Skeletal muscle satellite cell (primary cell): ENCODE results near the gene CCL23.

Experiments used
- H3K27me3 ChIP-seq: 2 replicates; pipeline ENCODE4 v1.7.0; 2013; ENCODE audit warnings: low read length; ENCODE audit not compliant: control insufficient read depth, insufficient read depth
- H3K36me3 ChIP-seq: 2 replicates; pipeline ENCODE4 v1.7.0; 2013; ENCODE audit warnings: mild to moderate bottlenecking, control low read depth, low read length; ENCODE audit not compliant: insufficient read depth
- H3K4me1 ChIP-seq: 2 replicates; pipeline ENCODE4 v1.7.0; 2013; ENCODE audit warnings: low read length; ENCODE audit not compliant: control insufficient read depth, insufficient read depth
- H3K4me2 ChIP-seq: 2 replicates; pipeline ENCODE4 v1.7.0; 2013; ENCODE audit warnings: mild to moderate bottlenecking, low read length
- H3K4me3 ChIP-seq: 2 replicates; pipeline ENCODE4 v1.7.0; 2013; ENCODE audit warnings: low read length
- H3K9ac ChIP-seq: 2 replicates; pipeline ENCODE4 v1.7.0; 2013; ENCODE audit warnings: mild to moderate bottlenecking, low read depth, low read length, moderate library complexity
- H3K9me3 ChIP-seq: replicated peaks from 2 replicates; pipeline ENCODE4 v1.7.0; 2013; ENCODE audit warnings: mild to moderate bottlenecking, control low read depth, low read length

Gene CCL23

GRCh38 chr17:35968520-35969054, 49.2 kb downstream of the CCL23 start:
- H3K9ac ChIP-seq, result no peak overlapping the region
- H3K4me3 ChIP-seq, result no peak overlapping the region

GRCh38 chr17:35965272-35965671, 52.5 kb downstream of the CCL23 start:
- H3K27me3 ChIP-seq, result peaks cover 5% of the 10 kb centered on the region
- no peaks in the 10 kb centered on the region for H3K4me1 ChIP-seq
- H3K9me3 ChIP-seq, result no peaks in the 10 kb centered on the region
- no peaks in the 10 kb centered on the region for H3K36me3 ChIP-seq
- no peak overlapping the region for H3K9ac ChIP-seq
- H3K4me3 ChIP-seq, result no peak overlapping the region
- H3K4me2 ChIP-seq, result no peak overlapping the region

More at GRCh38 chr17:35968520-35969054, 49.2 kb downstream of the CCL23 start:
- no peaks in the 10 kb centered on the region for H3K9me3 ChIP-seq
- H3K36me3 ChIP-seq, result no peaks in the 10 kb centered on the region
- no peak overlapping the region for H3K4me2 ChIP-seq
- peaks cover 11% of the 10 kb centered on the region for H3K27me3 ChIP-seq
- peaks cover 9% of the 10 kb centered on the region for H3K4me1 ChIP-seq

GRCh38 chr17:35963663-35964062, 54.1 kb downstream of the CCL23 start:
- Histone ChIP-seq H3K4me2 (no peak overlapping the region), H3K27me3 (peaks cover 9% of the 10 kb centered on the region), H3K9me3 (no peaks in the 10 kb centered on the region), H3K9ac (no peak overlapping the region), H3K36me3 (no peaks in the 10 kb centered on the region), H3K4me3 (no peak overlapping the region), H3K4me1 (no peaks in the 10 kb centered on the region)
